ENCODE data around the gene CUTC.

Gene CUTC

DNA sequence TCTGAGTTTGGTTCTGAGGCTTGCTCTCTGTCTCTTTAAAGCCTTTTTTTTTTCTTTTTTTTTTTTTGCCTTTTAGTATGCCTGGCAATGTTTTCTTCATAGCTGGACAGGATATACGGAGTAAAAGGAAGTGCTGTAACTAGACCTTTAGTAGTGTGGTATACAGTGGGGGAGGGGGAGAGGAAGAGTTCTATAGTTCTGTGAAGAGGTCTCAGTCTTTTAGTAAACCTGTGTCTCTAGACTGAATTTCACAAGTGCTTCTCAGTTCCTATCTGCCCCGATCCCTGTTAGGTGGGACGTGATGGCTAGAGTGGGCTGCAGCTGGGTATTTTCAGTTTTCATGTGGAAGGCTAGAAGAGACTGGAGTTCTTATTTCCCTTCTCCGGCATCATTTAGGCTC is 47.3 kb downstream of the CUTC start:
- no peaks in the 10 kb centered on the region for H3K9me3 Mint-ChIP-seq
- peaks cover 4 to 9% of the 10 kb centered on the region in 2 donors for H3K27me3 Mint-ChIP-seq
- H3K4me1 Mint-ChIP-seq (ENCODE audit: low read depth in 2 of 2), result no peaks in the 10 kb centered on the region
- ATAC-seq (replicated peaks), result no peak
- no peak overlapping the region for H3K4me3 Mint-ChIP-seq
- DNase-seq, result no peak
- H3K36me3 Mint-ChIP-seq (ENCODE audit: insufficient read depth), result no peaks in the 10 kb centered on the region
- no peak overlapping the region for H3K27ac Mint-ChIP-seq

DNA sequence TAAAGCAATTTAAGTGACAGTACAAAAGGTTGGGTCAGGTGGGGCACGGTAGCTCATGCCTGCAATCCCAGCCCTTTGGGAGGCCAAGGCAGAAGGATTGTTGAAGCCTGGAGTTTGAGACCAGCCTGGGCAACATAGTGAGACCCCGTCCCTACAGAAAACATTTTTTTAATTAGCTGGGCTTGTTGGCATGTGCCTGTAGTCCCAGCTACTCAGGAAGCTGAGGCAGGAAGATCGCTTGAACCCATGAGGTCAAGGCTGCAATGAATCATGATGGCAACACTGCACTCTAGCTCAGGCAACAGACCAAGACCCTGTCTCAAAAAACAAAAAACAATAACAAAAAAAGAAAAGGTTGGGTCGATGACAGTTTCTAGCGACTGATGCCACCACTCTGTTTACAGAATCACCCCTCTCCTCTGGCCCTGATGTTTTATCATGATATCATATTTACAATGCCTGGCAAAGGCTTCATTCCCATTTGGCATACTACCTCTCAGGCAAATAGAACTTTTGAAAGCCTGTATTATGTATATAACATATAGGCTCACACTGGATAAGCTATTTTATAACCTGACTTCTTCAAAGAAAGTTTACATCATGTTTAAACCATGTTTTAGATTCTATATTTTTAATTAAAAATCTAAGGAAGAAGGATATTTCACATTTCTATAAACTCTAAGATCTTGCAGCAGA is 49.8 kb downstream of the CUTC start:
- ATAC-seq (replicated peaks), result no peak
- H3K4me3 Mint-ChIP-seq, result no peak overlapping the region
- no peaks in the 10 kb centered on the region for H3K36me3 Mint-ChIP-seq (ENCODE audit: insufficient read depth)
- no peaks in the 10 kb centered on the region for H3K4me1 Mint-ChIP-seq (ENCODE audit: low read depth in 2 of 2)
- H3K27me3 Mint-ChIP-seq, result peaks cover 4 to 9% of the 10 kb centered on the region in 2 donors
- no peak for DNase-seq
- H3K27ac Mint-ChIP-seq, result no peak overlapping the region
- no peaks in the 10 kb centered on the region for H3K9me3 Mint-ChIP-seq

DNA sequence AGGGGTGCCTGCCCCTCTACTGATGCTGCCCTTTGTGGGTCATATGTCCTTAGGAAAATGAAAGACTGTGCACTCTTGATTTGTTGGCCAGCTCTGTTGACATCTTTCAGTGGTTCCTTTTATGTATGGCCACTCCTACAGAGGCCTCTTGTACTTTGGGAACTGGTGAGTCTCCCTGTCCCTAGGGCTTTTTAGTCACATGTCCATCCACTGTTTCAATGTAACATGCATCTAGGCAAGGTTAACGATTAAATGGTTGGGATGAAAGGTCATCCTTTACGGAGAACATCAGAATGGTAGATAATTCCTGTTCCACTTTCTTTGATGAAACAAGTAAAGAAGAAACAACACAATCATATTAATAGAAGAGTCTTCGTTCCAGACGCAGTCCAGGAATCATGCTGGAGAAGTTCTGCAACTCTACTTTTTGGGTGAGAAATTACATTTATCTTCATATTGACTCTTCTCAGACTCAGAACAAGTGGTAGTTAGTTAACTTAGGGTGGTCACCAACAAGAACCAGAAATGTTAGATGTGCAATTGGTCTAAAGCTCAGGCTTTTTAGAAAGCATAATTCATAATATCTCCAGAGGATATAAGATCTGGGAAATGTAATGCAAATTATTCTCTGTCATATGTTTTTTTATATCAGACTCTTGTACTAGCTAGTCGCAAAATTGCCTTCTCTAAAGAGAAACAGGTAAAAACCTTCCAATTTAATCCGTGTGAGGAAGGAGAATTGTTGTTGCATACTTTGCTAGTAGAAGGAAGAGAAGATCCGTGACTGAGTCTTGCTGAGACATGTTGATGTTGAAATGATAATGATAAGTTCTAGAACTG is 50.6 kb downstream of the CUTC start, which contains the start of gene ABCC2:
ABCC2 (plus strand) TSS at position 194 of the 840 bp plus-strand sequence; CDS start at position 399, 205 bp downstream.
- peaks cover 4 to 9% of the 10 kb centered on the region in 2 donors for H3K27me3 Mint-ChIP-seq
- no peaks in the 10 kb centered on the region for H3K4me1 Mint-ChIP-seq (ENCODE audit: low read depth in 2 of 2)
- no peak within 1 kb of the TSS for H3K27ac Mint-ChIP-seq
- no peaks in the 10 kb centered on the region for H3K9me3 Mint-ChIP-seq
- ATAC-seq (replicated peaks) (no peak), DNase-seq (no peak)
- no peaks in the 10 kb centered on the region for H3K36me3 Mint-ChIP-seq (ENCODE audit: insufficient read depth)
- no peak within 1 kb of the TSS for H3K4me3 Mint-ChIP-seq

DNA sequence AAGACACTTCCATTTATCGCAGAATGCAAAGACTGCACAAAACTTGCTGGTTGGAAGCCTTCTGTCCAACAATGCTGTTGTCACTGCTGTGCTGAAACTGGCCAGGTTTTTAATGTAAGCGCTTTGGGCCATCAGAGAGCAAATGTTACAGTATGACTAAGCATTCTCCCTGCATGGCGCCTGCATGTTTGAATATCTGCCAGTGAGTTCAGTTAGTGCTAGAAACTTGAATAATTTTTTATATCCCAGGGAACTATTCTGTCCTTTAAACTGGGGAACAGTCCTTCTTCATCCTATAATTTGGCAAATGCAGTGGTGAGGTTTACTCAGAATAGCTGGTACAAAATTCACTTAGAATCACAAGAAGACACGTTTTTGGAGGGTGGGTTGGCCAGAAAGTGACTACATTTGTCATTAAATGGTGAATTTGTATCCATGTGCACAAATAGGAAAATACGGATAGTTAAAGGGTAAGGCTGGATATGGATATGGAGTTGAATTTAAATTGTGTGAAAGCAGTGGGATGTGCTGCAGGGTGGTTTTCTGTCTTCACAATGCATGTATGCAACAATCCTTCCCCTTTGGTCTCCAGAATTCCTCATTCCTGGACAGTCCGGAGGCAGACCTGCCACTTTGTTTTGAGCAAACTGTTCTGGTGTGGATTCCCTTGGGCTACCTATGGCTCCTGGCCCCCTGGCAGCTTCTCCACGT is 52.1 kb downstream of the CUTC start:
- no peaks in the 10 kb centered on the region for H3K9me3 Mint-ChIP-seq
- H3K27me3 Mint-ChIP-seq, result peaks cover 4 to 9% of the 10 kb centered on the region in 2 donors
- ATAC-seq (replicated peaks), result no peak
- H3K4me1 Mint-ChIP-seq (ENCODE audit: low read depth in 2 of 2), result no peaks in the 10 kb centered on the region
- no peak overlapping the region for H3K4me3 Mint-ChIP-seq
- no peaks in the 10 kb centered on the region for H3K36me3 Mint-ChIP-seq (ENCODE audit: insufficient read depth)
- H3K27ac Mint-ChIP-seq, result no peak overlapping the region
- DNase-seq, result no peak

DNA sequence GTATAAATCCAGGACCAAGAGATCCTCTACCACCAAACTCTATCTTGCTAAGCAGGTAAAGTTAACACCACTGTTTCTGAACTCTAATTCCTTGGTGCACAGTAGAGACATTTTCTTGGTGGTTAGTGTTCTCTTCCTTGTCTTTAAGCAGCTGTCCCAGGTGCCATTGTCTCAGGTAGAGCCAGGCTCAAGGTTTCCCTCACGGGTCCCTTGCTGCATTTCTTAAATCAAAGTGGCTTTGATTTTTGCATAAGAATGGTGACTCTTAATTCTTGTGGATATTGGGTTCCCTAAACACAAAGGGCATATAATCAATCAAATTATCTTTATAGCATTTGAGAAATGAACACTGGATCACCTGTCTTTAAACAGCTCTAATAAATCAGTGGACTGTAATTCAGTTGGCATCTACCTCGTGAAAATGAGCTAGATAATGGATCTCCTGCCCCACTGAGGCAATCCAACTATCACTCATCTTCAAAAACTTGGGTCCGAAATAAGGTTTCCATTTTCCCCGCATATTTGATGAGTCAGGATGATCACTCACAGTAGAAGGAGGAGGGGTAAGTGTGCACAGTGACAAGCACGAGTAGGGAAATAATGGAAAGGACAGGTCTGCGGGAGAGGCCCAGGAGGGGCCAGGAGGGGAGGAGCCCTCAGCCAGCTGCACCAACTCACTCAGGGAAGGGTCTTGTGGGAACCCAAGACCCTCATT is 52.9 kb downstream of the CUTC start:
- H3K36me3 Mint-ChIP-seq (ENCODE audit: insufficient read depth), result no peaks in the 10 kb centered on the region
- H3K4me1 Mint-ChIP-seq (ENCODE audit: low read depth in 2 of 2), result no peaks in the 10 kb centered on the region
- no peak for ATAC-seq (replicated peaks)
- H3K4me3 Mint-ChIP-seq, result no peak overlapping the region
- DNase-seq, result no peak
- no peaks in the 10 kb centered on the region for H3K9me3 Mint-ChIP-seq
- no peak overlapping the region for H3K27ac Mint-ChIP-seq
- peaks cover 4 to 9% of the 10 kb centered on the region in 2 donors for H3K27me3 Mint-ChIP-seq

DNA sequence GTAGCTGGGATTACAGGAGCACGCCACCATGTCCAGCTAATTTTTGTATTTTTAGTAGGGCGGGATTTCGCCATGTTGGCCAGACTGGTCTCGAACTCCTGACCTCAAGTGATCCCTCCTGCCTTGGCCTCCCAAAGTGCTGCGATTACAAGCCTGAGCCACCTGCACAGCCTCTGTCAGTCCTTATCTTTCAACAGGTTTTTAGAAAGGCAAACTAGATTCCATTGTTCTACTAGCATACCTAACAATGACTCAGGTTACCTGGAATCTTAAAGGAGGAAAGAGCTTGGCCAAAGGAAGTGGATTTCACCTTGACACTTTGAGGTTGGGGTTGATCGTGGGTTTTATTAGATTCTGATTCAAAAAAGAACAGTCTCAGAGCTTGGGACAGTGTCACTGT is 53.6 kb downstream of the CUTC start:
- no peak overlapping the region for H3K27ac Mint-ChIP-seq
- ATAC-seq (replicated peaks) (no peak), DNase-seq (no peak)
- H3K9me3 Mint-ChIP-seq, result no peaks in the 10 kb centered on the region
- peaks cover 4 to 6% of the 10 kb centered on the region in 2 donors for H3K27me3 Mint-ChIP-seq
- H3K4me1 Mint-ChIP-seq (ENCODE audit: low read depth in 2 of 2), result no peaks in the 10 kb centered on the region
- no peaks in the 10 kb centered on the region for H3K36me3 Mint-ChIP-seq (ENCODE audit: insufficient read depth)
- H3K4me3 Mint-ChIP-seq, result no peak overlapping the region

DNA sequence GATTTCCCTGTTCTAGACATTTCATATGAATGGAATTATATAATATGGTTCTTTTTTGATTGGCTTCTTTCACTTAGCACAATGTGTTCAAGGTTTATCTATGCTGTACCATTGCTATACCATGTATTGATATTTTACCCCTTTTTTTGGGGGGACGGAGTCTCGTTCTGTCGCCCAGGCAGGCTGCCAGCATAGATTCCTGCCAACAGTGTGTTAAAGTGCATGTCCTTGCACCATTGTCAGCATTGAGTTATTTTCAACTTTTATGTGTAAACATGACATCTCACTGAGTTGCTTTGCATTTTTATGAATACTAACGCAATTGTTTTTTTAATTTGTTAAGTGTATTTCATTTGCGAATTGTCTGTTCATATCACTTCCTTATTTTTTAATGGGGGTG is 55.3 kb downstream of the CUTC start:
- no peak for ATAC-seq (replicated peaks)
- Mint-ChIP-seq H3K4me1 (ENCODE audit: low read depth in 2 of 2) (no peaks in the 10 kb centered on the region), H3K4me3 (no peak overlapping the region), H3K27ac (no peak overlapping the region), H3K27me3 (no peaks in the 10 kb centered on the region), H3K9me3 (no peaks in the 10 kb centered on the region), H3K36me3 (ENCODE audit: insufficient read depth) (no peaks in the 10 kb centered on the region)
- no peak for DNase-seq

DNA sequence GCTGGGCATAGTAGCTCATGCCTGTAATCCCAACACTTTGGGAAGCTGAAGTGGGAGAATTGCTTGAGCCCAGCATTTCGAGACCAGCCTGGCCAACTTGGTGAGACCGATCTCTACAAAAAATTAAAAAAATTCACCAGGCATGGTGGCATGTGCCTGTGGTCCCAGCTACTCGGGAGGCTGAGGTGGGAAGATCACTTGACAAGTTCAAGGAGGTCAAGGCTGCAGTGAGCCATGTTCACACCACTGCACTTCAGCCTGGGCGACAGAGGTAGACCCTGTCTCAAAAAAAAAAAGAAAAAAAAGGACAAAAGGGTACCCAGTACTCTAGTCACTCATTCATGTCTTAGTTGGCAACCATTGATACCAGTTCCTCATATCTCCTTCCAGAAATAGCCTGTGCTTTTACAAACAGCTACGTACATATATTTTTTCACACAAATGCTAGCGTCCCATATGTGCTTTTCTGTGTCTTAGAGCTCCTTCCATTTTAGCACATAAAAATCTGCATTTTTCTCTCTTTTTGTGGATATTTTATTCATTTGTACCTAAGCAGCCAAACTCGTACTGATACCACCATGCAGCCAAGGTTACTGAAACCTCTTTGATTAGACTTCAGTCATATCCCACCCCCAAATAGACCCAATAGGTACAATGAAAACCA is 55.9 kb downstream of the CUTC start:
- ATAC-seq (replicated peaks) (no peak), DNase-seq (no peak)
- no peak overlapping the region for H3K4me3 Mint-ChIP-seq
- no peaks in the 10 kb centered on the region for H3K36me3 Mint-ChIP-seq (ENCODE audit: insufficient read depth)
- H3K27ac Mint-ChIP-seq, result no peak overlapping the region
- H3K9me3 Mint-ChIP-seq, result no peaks in the 10 kb centered on the region
- H3K27me3 Mint-ChIP-seq, result no peaks in the 10 kb centered on the region
- no peaks in the 10 kb centered on the region for H3K4me1 Mint-ChIP-seq (ENCODE audit: low read depth in 2 of 2)

DNA sequence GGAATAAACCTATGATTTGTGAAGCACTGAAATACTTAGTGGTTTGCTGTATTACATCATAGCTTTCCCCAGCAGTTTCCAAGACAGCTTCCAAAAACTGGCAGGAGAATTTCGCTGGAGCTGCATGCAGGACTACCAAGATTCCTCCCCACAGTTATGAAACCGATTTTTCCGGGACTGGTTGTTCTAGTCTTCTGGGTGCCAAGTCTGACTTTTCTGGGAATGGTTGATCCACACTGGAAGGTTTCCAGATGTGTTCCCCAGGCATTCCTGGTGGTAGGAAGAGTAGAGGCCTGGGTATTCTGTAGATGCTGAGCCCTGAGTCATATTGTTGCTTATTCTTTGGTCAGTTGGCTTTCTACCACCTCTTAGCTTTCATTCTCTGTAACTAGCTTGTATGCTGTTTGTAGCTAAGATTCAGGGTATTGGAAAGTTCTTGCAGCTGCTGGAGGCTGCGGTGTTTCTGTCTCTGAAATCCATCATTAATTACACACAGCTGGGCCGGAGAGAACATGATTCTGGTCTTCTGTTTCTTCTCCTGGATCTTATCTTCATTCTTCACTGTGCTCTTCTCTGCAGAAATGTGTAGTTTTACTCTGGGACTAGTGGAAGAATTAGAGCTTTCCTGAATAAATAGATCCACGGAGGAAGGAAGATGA is 56.7 kb downstream of the CUTC start:
- H3K9me3 Mint-ChIP-seq, result no peaks in the 10 kb centered on the region

DNA sequence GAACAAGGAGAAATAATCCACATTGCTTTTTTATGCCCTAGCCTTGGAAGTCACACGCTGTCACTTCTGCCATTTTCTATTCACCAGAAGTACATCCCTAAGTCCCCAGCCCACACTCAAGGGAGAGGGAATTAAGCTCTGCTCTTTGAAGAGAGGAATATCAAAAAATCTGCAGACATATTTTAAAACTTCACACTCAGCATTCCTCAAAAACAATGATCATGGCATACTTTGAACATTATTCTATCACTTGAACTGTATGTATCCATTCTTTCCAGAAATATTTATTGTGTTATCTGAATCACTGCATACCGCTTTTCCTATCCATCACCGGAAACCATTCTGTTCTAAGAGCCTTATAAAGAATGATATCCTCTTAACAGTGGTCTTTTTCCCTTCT is 59.8 kb downstream of the CUTC start:
- H3K36me3 Mint-ChIP-seq (ENCODE audit: insufficient read depth), result no peaks in the 10 kb centered on the region
- no peak overlapping the region for H3K27ac Mint-ChIP-seq
- ATAC-seq (replicated peaks) (no peak), DNase-seq (no peak)
- no peaks in the 10 kb centered on the region for H3K27me3 Mint-ChIP-seq
- no peak overlapping the region for H3K4me3 Mint-ChIP-seq
- H3K9me3 Mint-ChIP-seq, result no peaks in the 10 kb centered on the region
- no peaks in the 10 kb centered on the region for H3K4me1 Mint-ChIP-seq (ENCODE audit: low read depth in 2 of 2)

More for the DNA sequence above, 56.7 kb downstream of the CUTC start:
- H3K27me3 Mint-ChIP-seq, result no peaks in the 10 kb centered on the region
- H3K4me3 Mint-ChIP-seq, result no peak overlapping the region
- DNase-seq, result no peak
- H3K4me1 Mint-ChIP-seq (ENCODE audit: low read depth in 2 of 2), result no peaks in the 10 kb centered on the region
- no peak for ATAC-seq (replicated peaks)
- H3K36me3 Mint-ChIP-seq (ENCODE audit: insufficient read depth), result no peaks in the 10 kb centered on the region
- H3K27ac Mint-ChIP-seq, result no peak overlapping the region

DNA sequence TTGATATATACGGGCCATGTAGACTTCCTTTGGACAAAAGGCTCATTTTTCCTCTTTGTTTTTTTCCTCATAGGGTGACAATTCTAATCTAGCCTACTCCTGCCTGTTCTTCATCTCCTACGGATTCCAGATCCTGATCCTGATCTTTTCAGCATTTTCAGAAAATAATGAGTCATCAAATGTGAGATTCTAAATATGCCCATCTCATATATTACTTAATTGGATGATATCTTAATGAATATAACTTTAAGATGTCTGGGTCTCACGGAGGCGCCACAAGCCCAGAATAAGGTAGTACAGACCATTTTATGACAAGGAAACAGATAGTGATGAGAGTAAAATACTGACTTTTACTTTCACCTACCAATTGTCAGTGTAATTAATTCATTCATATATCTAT is 61.8 kb downstream of the CUTC start:
- Mint-ChIP-seq H3K36me3 (ENCODE audit: insufficient read depth) (no peaks in the 10 kb centered on the region), H3K4me1 (ENCODE audit: low read depth in 2 of 2) (no peaks in the 10 kb centered on the region), H3K27ac (no peak overlapping the region), H3K27me3 (no peaks in the 10 kb centered on the region), H3K4me3 (no peak overlapping the region), H3K9me3 (no peaks in the 10 kb centered on the region)
- ATAC-seq (replicated peaks) (no peak), DNase-seq (no peak)

DNA sequence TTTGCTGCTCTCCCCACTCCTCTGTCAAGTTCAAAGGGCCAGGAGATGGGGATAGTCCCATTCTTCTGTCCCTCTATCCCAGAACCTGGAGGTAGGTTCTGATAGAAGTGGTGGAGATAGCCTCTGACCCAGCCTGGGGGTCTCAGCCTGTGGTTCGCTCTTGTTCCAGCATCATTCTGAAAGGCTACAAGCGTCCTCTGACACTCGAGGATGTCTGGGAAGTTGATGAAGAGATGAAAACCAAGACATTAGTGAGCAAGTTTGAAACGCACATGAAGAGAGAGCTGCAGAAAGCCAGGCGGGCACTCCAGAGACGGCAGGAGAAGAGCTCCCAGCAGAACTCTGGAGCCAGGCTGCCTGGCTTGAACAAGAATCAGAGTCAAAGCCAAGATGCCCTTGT is 64.9 kb downstream of the CUTC start:
- H3K36me3 Mint-ChIP-seq (ENCODE audit: insufficient read depth), result no peaks in the 10 kb centered on the region
- no peak for ATAC-seq (replicated peaks)

More for the DNA sequence above, 64.9 kb downstream of the CUTC start:
- Mint-ChIP-seq H3K27ac (no peak overlapping the region), H3K4me3 (no peak overlapping the region), H3K27me3 (no peaks in the 10 kb centered on the region), H3K9me3 (no peaks in the 10 kb centered on the region), H3K4me1 (ENCODE audit: low read depth in 2 of 2) (no peaks in the 10 kb centered on the region)
- no peak for DNase-seq
